Motor neuron (in vitro differentiated cells): ENCODE results near the gene PIK3C3. TPM values are rescaled to one million over a fixed set of nuclear protein-coding genes. Genes with fewer than 3 reads are reported as not detected.
A peak's percentile ranks its signal among the peaks of the same experiment; 100 is the strongest.
"Not testable (repeated sequence)": the region's sequence is repeated elsewhere in the genome, so short reads cannot be mapped to it uniquely, and the experiment has no call there.

Experiments
- ATAC-seq, 8 experiments: fragments of 200-7000 bp; cut with Tn5 transposase; replicated peaks in 6 of 8; 2 replicates each; pipeline ENCODE4 v1.8.0; 2021; ENCODE audit warnings: mild to moderate bottlenecking in 8 of 8, moderate library complexity in 8 of 8
- H3K27ac ChIP-seq, 2 donors: fragments of 250-450 bp; sonication (Bioruptor Pico); 2 replicates each; pipeline ENCODE4 v1.9.0; 2021; ENCODE audit warnings: antibody characterized with exemption in 2 of 2, mild to moderate bottlenecking in 2 of 2, moderate library complexity in 1 of 2
- H3K4me1 ChIP-seq, 2 donors: fragments of 250-450 bp; sonication (Bioruptor Pico); replicated peaks in 1 of 2; 2 replicates each; pipeline ENCODE4 v1.6.1; 2021; ENCODE audit warnings: antibody characterized with exemption in 2 of 2, mild to moderate bottlenecking in 2 of 2, moderate library complexity in 1 of 2
- H3K4me3 ChIP-seq, 5 donors: fragments of 250-450 bp; sonication (Bioruptor Pico); 2 replicates each; pipeline ENCODE4 v1.9.0; 2021; ENCODE audit warnings: antibody characterized with exemption in 5 of 5, mild to moderate bottlenecking in 5 of 5, moderate library complexity in 4 of 5
- WGBS, 10 experiments: fragments of 450-650 bp; shearing (Covaris generic); methylation state at CpG; one replicate each; pipeline ENCODE4 v1.0.0; 2022; 5-methylcytosine and 5-hydroxymethylcytosine counted together
- in situ Hi-C, 9 experiments: fragments of 400-800 bp; cut with MboI; loops; one replicate each; pipeline ENCODE4 v1.15.0; 2021; ENCODE audit warnings: low sequenced_read_pairs in 9 of 9, low pct_unique_long_range_greater_than_20kb in 2 of 9; ENCODE audit not compliant: unreplicated experiment in 9 of 9
- total RNA-seq, 8 experiments: library from RNA; unstranded; fragments of 300-600 nt; gene quantifications; 2 replicates each; pipeline versions ENCODE4 v1.2.3 to v1.2.4, GENCODE V29; 2022

Gene PIK3C3
- total RNA-seq, 8 experiments from 2014 or later = 28.0 to 125 (median 37.5) TPM

DNA sequence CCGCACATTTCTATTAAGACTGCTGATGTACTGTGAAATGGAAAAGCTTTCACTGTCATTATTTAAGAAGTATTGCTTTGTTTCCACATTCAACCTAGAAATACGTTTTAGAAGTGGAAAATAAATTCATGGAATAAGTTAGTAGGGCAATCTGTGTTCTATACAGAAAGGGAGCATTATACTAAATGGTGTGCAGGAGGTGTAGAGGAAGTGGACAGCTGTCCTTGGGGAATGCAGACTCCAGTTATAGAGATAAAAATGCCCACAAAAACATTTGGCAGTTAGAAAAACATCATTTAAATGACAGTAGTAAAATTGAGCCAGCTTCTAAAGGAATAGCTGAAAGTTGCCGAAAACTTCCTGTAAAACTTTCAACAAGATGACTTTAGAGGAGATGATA, 46.8 kb downstream of the PIK3C3 start:
- no peak overlapping the region for H3K27ac ChIP-seq
- H3K4me1 ChIP-seq = peaks cover 7 to 29% of the 10 kb centered on the region in 2 donors
- no peak for ATAC-seq

DNA sequence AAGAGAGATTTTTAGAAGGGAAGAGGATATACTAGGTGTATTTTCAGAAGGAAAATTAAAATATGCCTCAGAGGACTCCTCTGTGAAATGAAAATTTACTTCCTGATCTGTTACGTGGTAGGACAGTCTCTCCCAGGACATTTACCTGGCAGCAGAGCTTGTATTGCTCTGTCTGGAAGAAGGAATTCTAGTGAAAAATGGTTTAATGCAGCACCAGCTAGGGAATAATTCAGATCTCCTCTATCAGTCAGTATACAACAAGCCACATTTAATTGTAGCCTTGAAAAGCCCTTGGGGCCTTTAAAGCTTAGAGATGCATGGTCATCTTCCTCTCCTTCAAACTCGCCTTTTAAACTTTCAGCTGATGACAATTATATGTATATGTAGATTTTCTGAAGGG, 49.6 kb downstream of the PIK3C3 start:
- Histone ChIP-seq H3K4me1 (peaks cover 7 to 24% of the 10 kb centered on the region in 2 donors), H3K27ac (peak overlapping the region in 1 of 2 donors; percentile 16), H3K4me3 (no peak overlapping the region)
- in situ Hi-C loops = no loop called here
- peak in 6 of 8 experiments; percentile 18 to 72 (median 34) for ATAC-seq
- WGBS, 10 experiments = 43 to 100% (median 80%) methylated on average over 1 to 2 of the region's 2 CpGs; no CpG with 5 or more reads in 4 of the 10 experiments

More for the DNA sequence above, 46.8 kb downstream of the PIK3C3 start:
- in situ Hi-C loops = no loop called here
- H3K4me3 ChIP-seq = no peak overlapping the region
- WGBS, 10 experiments = 60 to 100% (median 90%) methylated on average over 1 to 3 of the region's 3 CpGs

DNA sequence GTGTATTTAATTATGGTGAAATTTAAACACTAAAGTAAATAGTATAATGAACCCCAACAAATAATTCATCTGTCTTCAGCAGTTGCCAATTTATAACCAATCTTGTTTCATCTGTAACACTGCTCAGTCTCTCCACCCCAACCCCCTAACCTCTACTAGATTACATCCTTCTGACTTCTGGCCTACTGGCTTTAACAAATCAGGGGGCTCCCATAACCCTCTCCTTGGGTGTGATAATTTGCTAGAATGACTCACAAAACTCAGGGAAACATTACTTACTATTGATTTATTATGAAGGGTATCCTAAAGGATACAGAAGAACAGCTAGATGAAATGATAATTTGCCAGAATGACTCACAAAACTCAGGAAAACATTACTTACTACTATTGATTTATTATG, 50.7 kb downstream of the PIK3C3 start:
- ATAC-seq = peak in 5 of 8 experiments; percentile 71 to 90 (median 83)
- in situ Hi-C loops = no loop called here
- H3K4me1 ChIP-seq = peaks cover 7 to 24% of the 10 kb centered on the region in 2 donors

DNA sequence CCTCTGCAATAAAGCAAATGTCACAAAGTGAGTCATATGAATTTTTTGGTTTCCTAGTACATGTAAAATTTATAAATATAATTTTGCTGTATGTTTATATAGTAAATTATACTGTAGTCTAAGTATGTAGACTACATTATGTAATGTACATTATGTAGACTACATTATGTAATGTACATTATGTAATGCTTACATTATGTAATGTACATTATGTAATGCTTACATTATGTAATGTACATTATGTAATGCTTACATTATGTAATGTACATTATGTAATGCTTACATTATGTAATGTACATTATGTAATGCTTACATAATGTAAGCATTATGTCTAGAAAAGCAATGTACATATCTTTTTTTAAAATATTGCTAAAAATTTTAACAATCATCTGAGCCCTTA, 54.4 kb downstream of the PIK3C3 start:
- ATAC-seq = peak in 2 of 8 experiments; percentile 15 to 84
- H3K27ac ChIP-seq, H3K4me3 ChIP-seq, in situ Hi-C loops: not testable (repeated sequence)
- H3K4me1 ChIP-seq = peaks cover 3 to 12% of the 10 kb centered on the region in 2 donors

More for the DNA sequence above, 50.7 kb downstream of the PIK3C3 start:
- no peak overlapping the region for H3K27ac ChIP-seq
- H3K4me3 ChIP-seq = no peak overlapping the region

DNA sequence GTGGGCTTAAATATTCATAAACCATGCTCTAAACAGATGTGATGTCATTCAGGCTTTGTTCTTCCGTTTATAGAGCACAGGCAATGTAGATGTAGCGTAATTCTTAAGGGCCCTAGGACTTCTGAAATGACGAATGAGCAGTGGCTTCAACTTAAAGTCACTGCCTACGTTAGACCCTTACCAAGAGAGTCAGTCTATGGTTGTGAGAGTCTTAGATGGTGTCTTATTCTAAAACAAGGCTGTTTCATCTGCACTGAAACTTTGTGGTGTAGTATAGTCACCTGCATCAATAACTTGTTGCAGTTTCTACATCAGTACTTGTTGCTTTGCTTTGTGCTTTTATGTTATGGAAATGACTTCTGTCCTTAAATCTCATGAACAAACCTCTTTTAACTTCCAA, 56.0 kb downstream of the PIK3C3 start:
- Histone ChIP-seq H3K4me3 (no peak overlapping the region), H3K4me1 (no peaks in the 10 kb centered on the region), H3K27ac (no peak overlapping the region)
- in situ Hi-C loops = no loop called here
- no peak for ATAC-seq
- WGBS, 10 experiments = 67 to 100% (median 87%) methylated on average over 1 to 4 of the region's 4 CpGs; no CpG with 5 or more reads in 2 of the 10 experiments

DNA sequence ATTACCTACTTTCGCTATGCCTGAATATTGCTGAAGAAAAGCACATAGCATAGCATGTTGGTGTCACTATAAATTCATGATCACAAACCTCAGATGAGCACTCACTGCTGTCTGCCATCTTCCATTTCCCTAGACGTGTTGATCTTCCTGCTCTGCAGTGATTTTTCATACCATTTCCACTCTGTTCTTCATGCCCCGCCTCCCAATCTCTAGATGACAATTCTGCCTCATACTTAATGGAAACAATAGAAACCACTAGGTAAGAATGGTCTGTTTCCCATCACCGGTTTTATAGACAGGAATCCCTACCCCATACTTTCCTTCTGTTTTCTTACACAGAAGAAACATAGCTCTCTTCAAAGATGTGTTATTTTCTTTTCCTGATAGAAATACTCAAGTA, 63.8 kb downstream of the PIK3C3 start:
- Histone ChIP-seq H3K27ac (no peak overlapping the region), H3K4me1 (peaks cover 2 to 16% of the 10 kb centered on the region in 2 donors), H3K4me3 (no peak overlapping the region)
- 80 to 100% (median 100%) methylated on average over 1 to 4 of the region's 4 CpGs for WGBS, 10 experiments
- in situ Hi-C loops = no loop called here
- ATAC-seq = no peak

DNA sequence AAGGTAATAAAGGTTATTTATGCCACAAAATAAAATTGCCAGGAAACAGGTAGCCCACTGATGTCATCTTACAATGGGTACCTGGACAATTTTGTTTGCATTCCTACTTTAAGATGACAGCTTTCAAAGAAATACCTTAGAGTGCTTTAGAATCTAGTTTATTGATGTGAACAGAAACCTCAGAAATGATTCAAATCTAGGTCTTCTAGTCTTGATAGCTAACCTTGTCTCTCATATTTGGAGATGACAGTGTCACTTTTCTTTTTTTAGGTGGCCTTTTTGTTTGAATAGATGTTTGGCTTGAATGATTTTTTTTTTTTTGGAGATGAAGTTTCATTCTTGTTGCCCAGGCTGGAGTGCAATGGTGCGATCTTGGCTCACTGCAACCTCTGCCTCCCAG, 69.1 kb downstream of the PIK3C3 start:
- in situ Hi-C loops = no loop called here
- Histone ChIP-seq H3K4me3 (no peak overlapping the region), H3K4me1 (peaks cover 2 to 16% of the 10 kb centered on the region in 2 donors), H3K27ac (no peak overlapping the region)
- WGBS, 10 experiments = 83 to 100% (median 100%) methylated on average over 1 of the region's 1 CpG; no CpG with 5 or more reads in 6 of the 10 experiments
- ATAC-seq = no peak

DNA sequence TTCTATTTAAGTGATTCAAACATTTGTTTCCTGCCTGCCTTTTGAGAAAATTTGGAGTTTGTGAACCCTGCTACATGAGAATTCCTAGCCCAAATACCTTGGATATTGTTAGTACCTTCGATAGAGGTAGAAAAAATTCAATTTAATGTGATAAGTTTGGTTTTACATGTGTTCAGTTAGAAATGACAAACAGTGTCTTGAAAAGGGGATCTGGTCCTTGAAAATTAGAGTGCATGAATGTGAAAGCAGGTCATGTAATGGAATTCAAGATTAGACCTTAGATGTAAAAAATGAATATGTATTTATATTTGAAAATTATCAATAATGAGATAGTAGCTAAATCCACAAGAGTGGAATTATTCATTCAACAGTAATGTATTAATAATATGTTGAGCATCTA, 70.5 kb downstream of the PIK3C3 start:
- in situ Hi-C loops = loop anchor here in 1 of 9 experiments (25.0 kb wide), 1 partner anchor 1562 kb away; no protein-coding TSS in a partner anchor

DNA sequence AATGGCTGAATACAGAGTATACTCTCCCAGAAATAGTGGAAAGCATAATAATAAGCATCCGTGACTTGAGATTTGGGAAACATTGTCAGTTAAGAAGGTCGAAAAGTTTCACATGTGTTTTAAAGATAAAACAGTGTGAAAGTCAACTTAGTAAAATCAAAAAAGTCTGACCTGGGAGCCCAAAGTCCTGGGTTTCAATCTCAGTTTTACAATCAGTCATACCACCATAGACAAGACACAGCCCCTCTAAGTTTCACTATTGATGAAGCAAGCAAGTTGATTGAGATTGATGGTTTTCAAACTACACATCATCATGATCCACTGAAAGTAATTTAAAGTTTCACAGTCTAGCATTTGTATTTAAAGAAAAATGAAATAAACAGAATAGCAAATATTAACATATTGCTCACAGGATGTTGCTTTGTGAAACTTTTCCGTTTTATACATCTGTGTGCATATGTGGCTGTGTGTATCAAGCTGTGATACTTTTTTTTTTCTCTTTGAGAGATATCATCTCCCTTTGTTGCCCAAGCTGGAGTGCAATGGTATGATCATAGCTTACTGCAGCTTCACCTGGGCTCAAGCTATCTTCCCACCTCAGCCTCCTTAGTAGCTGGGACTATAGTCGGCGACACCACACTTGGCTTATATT, 71.1 kb downstream of the PIK3C3 start:
- Histone ChIP-seq H3K4me1 (peaks cover 2 to 16% of the 10 kb centered on the region in 2 donors), H3K27ac (no peak overlapping the region), H3K4me3 (no peak overlapping the region)
- no peak for ATAC-seq
- in situ Hi-C loops = loop anchor here in 1 of 9 experiments (25.0 kb wide), 1 partner anchor 1561 kb away; no protein-coding TSS in a partner anchor
- WGBS, 10 experiments = 67 to 100% (median 95%) methylated on average over 1 to 5 of the region's 5 CpGs; no CpG with 5 or more reads in 1 of the 10 experiments

More for the DNA sequence above, 70.5 kb downstream of the PIK3C3 start:
- 67 to 100% (median 100%) methylated on average over 1 of the region's 1 CpG; no CpG with 5 or more reads in 1 of the 10 experiments for WGBS, 10 experiments
- no peak for ATAC-seq
- H3K27ac ChIP-seq = no peak overlapping the region
- H3K4me3 ChIP-seq = no peak overlapping the region
- peaks cover 2 to 16% of the 10 kb centered on the region in 2 donors for H3K4me1 ChIP-seq

DNA sequence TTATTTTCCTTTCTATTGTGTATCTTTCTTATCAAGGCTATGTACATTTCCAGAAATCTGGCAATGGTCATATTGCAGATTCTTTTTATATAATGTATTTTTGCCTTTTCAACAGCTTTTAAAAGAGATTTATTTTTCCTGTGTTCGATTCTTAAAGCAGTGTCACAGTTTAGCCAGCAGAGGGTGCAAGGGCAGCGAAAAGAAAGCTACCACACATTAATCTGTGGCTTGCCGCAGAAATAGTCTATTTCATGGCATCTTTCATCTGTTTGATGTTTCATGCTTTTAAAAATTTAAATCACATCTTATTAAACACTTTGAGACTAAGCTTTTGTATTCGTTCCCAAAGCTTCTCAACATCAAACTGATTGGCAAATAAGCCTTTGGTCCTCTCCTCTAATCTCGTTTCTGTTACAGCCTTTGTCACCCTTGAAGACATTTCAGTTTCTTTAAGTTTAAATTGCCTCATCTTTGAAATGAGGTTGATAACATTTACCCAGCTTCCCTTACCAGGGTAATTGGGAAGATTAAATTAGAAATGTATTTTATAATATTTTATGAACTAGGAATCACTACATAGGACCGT, 73.3 kb downstream of the PIK3C3 start:
- in situ Hi-C loops = loop anchor here in 1 of 9 experiments (25.0 kb wide), 1 partner anchor 1559 kb away; no protein-coding TSS in a partner anchor
- ATAC-seq = peak in 3 of 8 experiments; percentile 34 to 49 (median 42)
- Histone ChIP-seq H3K4me3 (no peak overlapping the region), H3K4me1 (peaks cover 0 to 3% of the 10 kb centered on the region in 2 donors), H3K27ac (no peak overlapping the region)
- 31 to 100% (median 49%) methylated on average over 1 to 6 of the region's 6 CpGs for WGBS, 10 experiments

DNA sequence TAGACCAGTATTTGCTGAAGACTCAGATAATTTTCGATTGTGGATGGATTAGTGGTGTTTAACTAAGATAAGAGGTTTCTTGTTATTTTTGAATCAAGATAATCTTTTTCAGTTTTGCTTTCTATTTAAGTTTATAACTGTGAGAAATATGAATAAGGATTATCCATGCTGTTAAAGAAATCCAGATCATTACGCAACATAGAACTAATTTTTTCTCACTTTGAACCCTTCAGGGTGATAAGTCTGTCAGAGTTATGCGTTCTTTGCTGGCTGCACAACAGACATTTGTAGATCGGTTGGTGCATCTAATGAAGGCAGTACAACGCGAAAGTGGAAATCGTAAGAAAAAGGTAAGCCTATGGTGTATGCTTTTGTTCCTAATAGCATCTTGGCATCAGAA, 74.1 kb downstream of the PIK3C3 start:
- no peak overlapping the region for H3K27ac ChIP-seq
- H3K4me1 ChIP-seq = no peaks in the 10 kb centered on the region
- no peak overlapping the region for H3K4me3 ChIP-seq
- WGBS, 10 experiments = 92 to 100% (median 95%) methylated on average over 4 to 7 of the region's 7 CpGs; no CpG with 5 or more reads in 1 of the 10 experiments
- no peak for ATAC-seq
- in situ Hi-C loops = loop anchor here in 1 of 9 experiments (25.0 kb wide), 1 partner anchor 1558 kb away; no protein-coding TSS in a partner anchor

DNA sequence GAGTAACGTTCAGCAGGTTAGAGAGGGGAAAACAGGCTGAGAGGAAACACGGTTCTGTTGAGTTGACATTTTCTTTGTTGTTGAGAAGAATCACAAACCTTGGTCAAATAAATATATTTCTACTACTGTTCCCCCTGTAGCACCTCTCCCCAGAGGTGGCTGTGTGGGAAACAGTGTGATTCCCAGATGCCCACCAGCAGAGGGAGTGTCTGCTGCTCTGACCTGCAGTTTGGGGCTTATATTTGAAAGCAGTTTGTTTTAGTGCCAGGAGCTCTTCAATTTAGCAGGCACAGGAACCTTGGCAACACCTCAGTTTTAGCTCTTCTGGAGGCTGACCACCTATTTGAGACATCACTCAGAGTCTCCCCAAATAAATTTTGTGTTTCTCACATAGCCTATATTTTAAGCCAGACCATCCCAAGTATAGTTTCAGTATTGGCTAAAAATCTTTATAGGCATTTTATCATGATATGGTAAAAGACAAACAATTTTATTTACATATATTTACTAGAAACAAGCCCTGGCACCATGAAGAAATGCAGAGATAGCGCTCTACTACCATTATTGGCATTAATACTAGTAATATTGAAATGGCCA, 75.7 kb downstream of the PIK3C3 start:
- H3K4me3 ChIP-seq = no peak overlapping the region
- in situ Hi-C loops = loop anchor here in 1 of 9 experiments (25.0 kb wide), 1 partner anchor 1557 kb away; no protein-coding TSS in a partner anchor
- 50 to 100% (median 93%) methylated on average over 1 to 3 of the region's 3 CpGs for WGBS, 10 experiments
- no peaks in the 10 kb centered on the region for H3K4me1 ChIP-seq
- peak in 4 of 8 experiments; percentile 30 to 75 (median 40) for ATAC-seq
- no peak overlapping the region for H3K27ac ChIP-seq

DNA sequence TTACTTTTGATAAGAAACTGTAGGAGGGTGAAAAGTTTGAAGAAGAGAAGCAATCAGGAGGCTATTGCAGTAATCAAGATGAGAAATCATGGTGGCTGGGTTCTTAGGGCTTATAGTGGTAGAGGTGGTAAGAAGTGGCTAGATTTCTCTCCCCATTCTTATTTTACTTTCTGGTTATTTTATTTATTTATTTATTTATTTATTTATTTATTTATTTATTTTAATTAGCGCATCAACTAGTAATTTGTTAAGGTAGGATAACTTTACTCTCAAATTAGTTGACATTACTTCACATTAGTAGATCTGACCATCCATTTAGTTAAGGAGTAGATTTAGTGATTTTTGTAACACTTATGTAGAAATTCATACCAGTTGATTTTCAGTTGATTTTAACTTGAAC, 77.4 kb downstream of the PIK3C3 start:
- Histone ChIP-seq H3K4me3 (no peak overlapping the region), H3K27ac (no peak overlapping the region), H3K4me1 (no peaks in the 10 kb centered on the region)
- no peak for ATAC-seq
- WGBS, 10 experiments = 83 to 100% (median 100%) methylated on average over 1 of the region's 1 CpG; no CpG with 5 or more reads in 2 of the 10 experiments
- in situ Hi-C loops = loop anchor here in 1 of 9 experiments (25.0 kb wide), 1 partner anchor 1555 kb away; no protein-coding TSS in a partner anchor
